GM18508 (cell line): Measurements from ENCODE around the gene GLRA3.

ENCODE experiments used
- ATAC-seq: cut with Tn5 transposase; IDR thresholded peaks from one replicate; pipeline ENCODE4 v1.9.1; 2021; ENCODE audit warnings: moderate number of reproducible peaks; ENCODE audit not compliant: insufficient read depth, unreplicated experiment

The GLRA3 gene

DNA sequence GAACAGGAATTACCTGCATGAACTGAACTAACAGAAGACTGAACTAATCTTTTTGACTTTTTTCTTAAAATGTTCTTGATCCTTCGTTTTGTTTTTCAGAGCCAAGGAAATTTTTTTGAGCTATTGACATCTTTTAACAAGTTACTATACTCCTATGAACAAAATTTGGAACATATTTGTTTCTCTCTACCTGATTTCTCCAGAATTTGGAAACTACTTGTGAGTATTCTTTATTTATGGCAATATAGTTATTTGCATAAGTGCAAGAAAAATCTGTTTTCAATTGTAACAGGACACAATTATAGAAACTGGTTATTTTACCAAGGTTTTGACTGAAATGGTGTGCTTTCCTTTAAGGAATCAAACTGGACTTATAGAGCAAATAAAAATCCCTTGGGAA is 217.3 kb downstream of the GLRA3 start:
- no peak for ATAC-seq

GRCh38 chr4:174607792-174608191 is 221.3 kb downstream of the GLRA3 start:
- no peak for ATAC-seq

DNA sequence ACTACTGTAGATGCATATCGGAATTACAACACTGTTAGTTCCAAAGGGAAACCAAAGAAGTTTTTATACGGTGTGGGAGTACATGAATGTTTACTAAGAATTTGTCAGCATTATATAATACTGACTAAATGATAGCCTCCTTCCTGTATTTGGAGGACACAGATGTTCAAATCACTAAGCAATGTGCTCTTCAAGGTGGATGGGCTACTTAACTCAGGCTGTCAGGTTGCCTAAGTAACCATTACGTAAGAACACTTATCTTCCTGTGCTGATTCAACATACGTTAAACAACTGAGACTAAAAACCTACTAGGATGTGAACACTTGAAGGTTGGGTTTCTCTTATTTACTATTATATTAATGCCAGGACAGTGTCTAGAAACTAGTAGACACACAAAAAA is 224.8 kb downstream of the GLRA3 start:
- ATAC-seq = no peak

DNA sequence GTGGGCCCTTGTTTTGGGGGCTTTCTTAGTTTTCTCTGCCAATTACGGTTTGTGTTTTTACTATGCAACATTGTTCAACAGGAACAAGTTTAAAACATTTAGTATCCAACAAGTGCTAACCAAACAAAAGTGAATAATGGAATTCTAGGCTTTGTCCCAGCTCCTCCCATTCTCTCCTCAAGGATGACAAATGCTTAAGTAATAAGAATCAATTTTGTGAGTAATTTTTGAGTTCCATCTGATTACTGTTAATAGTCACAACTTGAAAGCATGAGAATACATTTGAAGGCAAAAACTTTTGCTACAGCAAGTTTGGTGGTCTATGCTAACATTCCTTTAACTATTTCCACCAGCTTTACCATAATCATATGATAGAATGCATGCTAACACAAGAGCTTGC is 228.7 kb downstream of the GLRA3 start:
- ATAC-seq = no peak

- ATAC-seq = no peak
These were observed 230.2 kb downstream of the GLRA3 start for GRCh38 chr4:174598800-174599199.

DNA sequence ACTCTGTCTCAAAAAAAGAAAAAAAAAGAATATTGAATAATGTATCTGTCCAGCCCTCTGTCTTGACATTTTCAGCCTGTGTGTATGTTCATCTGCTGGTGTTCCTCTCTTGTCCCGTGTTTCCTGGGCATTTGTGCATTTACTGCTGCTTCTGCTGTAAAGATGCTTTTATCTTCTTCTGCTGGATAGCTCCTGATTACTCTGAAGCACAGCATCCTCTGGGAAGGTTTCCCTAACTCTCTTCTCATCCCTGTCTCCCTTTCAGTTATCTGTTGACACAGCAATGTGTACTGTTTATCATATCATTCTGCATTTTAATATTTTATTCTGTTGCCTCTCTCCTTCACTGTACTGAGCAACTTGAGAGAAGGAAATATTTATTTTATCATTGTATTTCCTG is 232.5 kb downstream of the GLRA3 start:
- no peak for ATAC-seq

- ATAC-seq = no peak
These were observed 233.7 kb downstream of the GLRA3 start for GRCh38 chr4:174595141-174595929.

DNA sequence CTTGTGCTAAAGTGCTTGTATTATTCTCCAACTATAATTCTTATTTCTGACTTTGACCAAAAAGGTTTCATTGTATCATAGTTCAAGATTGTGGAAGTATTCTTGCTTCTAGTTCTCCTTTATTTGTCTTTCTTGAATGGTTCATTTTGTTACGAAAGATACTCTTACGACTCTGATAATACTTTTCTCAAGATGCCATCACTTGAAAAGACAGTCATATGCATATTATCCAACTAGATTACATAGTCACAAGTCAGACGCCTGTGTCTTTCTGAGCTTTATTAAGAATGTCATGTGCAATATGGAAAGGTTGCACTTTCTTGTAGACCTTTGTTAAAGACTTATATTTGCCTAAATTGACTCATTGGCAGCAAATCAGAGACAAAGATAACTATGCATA is 235.3 kb downstream of the GLRA3 start:
- no peak for ATAC-seq

GRCh38 chr4:174592985-174593335 is 236.1 kb downstream of the GLRA3 start:
- ATAC-seq = no peak

DNA sequence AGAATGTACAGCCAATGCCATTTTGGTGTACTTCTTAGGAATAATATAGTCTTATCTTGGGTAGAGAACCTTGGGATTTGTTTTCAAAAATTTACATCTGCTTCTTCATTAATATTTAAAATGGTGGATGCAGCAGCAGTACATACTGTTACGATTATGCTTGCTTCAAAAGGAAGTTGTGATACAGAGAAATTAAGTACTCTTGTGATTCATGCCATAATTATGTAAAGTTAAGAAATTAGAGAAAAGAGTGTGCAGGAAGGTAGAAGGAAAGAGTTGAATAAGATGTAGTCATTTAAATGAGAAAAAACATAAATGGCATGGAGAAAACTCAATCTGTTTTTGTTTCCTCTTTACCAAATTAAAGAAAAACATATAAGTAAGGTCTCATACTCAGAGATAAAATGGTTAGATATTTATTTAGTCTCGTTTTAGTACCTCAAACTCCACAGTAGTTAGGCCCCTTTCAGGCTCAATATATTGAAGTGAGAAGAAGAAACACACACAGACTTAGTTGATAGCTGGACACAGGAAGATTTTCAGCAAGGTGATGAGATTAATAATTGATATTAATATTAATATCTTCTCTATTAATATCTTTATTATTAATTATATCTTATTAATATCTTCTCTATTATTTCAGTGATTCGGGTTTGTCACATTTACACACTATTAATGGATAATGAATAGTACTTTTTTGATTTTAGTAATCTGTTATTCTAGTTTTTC is 236.6 kb downstream of the GLRA3 start:
- no peak for ATAC-seq

DNA sequence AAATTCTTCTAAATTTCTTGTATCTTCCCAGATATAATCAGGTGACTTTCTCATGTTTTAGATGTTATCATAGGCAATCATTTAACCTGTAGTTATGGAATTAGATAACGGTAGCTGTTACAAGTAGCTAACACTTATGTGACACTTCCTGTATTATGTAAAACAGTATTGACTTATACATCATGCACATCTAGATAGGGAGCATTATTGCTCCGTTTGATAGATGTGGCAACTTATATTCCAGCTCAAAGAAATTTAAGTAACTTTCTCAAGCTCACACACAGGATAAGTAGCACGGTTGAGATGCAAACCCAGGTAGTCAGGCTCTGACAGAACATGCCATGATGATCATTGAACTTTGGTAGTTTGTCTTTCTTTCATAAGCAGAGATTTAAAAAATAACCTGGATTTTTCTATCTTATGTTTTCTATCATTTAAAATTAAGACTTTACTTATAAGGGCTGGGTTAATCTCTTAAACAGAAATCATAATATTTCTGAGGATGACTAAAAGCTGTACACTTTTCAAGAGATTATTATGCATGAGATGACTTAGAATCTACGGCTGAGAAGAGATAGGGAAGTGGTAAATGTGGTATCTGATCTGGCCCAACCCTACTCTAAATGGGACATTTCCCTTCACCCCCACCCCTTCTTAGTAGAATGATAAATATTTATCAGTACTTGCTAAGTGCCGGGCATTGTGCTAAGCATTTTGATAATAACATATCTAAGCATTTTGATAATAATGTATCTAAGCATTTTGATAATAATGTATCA is 237.6 kb downstream of the GLRA3 start:
- ATAC-seq = peak; percentile 82

DNA sequence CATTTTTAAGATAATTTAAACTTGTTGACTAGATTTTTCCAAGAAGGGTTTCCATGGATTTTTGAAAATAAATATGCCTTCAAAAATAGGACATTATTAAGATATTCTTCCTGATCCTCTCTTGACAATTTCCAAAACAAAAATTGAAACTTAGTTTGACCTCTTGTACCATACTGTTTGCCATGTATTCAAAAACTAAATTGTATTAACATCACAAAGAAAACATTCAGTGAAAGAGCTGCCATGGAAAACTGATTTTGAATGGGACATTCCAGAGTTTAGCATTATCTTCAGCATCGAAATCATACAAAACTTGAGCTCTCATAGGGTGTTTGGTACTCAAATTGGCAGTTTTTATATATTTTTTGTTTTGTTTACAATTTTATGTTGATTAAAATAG is 238.7 kb downstream of the GLRA3 start:
- no peak for ATAC-seq
